T-helper 2 cell (primary cell): Measurements from ENCODE around the gene CPA2.
A peak's percentile ranks its signal among the peaks of the same experiment; 100 is the strongest.

Experiments used
- DNase-seq, 5 experiments: peaks; one replicate each; pipeline versions ENCODE4 v3.0.0 to v3.0.0-alpha.2; 2012 to 2022

CPA2 gene

DNA sequence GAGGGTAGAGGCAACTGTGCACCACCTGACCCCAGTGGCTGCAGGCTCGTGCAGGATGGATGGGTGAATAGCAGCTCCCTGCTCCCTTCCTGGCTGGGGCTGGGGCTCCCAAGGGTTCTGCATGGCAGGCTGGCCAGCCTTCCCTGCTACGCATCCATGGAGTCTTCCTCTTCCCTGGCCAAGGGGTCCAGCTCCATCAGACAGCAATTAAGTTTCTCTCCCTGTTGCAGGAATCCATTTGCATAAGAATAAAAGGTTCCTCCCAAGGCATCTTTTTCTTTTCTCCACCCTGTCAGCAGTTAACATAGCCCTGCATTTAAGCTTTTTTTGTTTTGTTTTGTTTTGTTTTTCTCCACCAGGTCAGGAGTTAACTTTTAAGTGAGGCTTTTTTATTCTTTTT, 10.0 kb upstream of the CPA2 start:
- no peak for DNase-seq

DNA sequence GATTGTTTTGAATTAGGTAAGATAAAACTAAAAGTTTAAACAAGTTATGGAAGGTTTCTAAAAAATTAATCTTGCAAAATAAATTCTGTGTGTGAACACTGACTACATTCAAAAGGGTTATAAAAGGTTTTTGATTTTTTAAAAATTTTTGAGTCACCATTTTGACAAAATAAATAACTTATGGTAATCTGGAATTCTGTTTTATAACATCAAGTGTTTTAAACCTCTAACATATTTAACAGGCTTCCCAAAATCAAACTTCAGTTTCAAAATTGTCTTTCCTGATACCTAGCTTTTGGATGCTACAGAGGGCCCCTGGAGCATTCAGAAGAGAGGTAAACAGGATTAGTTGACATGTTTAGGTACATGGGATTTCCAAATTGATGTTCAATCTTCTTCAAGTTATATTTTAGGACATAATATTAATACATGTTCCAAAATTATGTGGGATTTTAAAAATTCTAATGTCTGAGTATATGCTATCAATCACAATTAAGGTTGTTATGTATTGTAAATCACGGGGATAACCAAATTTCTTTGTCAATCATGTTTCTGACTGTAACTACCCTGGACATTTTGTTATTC, 8.1 kb upstream of the CPA2 start:
- DNase-seq: no peak

GRCh38 chr7:130262448-130262847, 4.2 kb upstream of the CPA2 start:
- DNase-seq: no peak

DNA sequence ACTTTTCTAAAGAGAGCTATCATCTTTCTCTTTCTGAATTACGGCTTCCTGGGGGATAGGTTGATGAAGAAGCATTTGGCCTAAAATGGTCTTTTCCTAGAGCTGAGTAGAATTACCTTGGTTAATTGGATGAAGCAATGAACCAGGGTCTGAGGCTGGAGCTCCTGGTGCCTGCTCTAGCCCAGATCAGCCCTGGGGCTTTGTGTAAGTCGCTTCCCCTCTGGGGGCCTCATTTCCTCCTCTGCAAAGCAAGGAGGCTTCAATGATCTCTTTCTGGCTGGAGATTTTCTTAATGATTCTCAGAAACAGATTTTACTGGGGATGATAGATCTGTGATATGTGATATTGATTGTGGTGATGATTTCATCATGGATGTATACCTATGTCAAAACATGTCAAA, 3.5 kb upstream of the CPA2 start:
- DNase-seq: no peak

- no peak for DNase-seq
Measured at GRCh38 chr7:130266961-130267321, 278 bp downstream of the CPA2 start.

GRCh38 chr7:130268463-130269317, 2.0 kb downstream of the CPA2 start:
- no peak for DNase-seq

- no peak for DNase-seq
Measured at GRCh38 chr7:130269318-130269694, 2.6 kb downstream of the CPA2 start.

DNA sequence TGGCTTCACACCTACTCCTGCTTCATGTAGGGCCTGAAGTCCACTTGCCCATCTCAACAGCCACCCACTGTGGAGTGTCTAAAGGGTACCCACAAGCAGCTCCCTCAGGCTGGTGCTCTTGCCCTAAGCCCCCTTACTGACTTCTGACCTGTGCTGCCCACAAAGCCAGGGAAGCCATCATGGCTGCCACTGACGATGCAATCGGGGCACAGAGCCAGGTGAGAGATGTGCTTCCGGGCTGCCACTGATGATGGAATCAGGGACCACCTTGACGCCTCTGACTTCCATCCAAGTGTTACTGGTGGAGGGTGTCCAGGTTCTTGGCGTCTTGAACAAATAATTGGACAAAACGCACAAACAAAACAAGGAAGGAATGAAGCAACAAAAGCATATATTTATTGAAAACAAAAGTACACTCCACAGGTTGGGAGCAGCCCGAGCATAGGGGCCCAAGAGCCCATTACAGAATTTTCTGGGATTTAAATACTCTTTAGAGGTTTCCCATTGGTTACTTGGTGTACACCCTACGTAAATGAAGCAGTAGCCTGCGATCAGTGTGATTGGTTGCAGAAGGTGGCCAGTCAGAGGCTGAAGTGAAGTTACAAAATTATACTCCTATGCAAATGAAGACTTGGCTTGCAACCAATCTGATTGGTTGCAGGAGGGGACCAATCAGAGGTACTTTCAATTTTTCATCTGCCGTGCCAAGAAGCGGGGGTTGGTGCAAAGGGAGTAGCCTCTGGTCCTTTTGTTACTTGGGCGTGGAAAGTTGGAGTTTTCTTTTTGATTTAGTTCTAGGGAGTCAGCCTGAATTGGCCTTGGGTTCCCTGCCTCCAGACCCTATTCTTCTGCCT, 4.5 kb downstream of the CPA2 start:
- DNase-seq: no peak

- no peak for DNase-seq
Measured at GRCh38 chr7:130272381-130273080, 5.9 kb downstream of the CPA2 start.

DNA sequence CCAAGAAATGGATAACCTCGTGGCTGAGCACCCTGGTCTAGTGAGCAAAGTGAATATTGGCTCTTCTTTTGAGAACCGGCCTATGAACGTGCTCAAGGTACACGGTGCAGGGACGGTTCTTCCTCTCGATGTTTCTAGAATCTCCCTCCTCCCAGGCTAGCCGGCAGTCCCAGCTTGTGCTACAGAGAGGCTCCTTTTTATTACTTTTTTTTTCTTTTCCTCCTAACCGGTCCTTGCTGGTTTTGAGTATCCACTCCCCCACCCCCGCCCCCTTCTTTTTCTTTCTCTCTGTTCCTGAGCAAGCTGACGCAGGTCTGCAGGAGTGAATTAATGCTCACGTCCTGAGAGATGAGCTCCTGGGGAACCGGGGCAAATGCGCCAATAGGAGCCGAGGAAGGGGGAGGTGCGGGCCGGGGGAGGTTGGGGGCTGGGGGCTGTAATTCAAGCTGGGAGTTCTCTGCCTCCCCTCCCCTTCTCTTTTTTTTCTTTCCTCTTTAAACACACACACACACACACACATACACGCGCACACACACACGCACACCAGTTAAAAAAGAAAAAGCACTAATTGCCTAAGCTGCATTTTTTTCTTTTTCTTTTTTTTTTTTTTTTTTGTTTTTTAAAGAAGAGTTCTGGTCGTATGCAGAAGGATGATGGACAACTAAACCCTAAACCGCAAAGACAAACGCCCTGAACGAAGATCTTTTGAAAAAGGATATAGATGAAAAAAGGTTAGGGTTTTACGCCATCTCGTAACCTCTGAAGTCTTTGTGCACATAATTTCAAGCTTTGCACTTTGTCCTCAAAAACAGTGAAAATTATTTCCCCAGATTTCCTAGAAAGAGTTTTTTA, 6.6 kb downstream of the CPA2 start:
- peak in 1 of 5 experiments; percentile 9 for DNase-seq

DNA sequence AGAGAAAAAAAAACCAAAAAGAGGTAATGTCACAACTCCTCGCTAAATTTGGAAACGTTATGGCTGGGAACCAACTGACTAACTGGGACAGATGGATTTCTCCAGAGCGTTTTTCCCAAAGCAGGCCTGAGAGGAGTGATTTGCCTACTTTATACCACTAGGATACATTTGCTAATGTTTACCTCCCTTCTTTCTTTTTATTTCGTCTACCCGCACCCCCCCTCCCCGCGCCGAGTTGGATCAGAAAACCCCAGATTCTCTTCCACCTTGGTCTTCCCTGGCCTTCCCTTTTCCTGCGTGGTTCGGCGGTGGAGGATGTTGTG, 7.2 kb downstream of the CPA2 start:
- DNase-seq: no peak

DNA sequence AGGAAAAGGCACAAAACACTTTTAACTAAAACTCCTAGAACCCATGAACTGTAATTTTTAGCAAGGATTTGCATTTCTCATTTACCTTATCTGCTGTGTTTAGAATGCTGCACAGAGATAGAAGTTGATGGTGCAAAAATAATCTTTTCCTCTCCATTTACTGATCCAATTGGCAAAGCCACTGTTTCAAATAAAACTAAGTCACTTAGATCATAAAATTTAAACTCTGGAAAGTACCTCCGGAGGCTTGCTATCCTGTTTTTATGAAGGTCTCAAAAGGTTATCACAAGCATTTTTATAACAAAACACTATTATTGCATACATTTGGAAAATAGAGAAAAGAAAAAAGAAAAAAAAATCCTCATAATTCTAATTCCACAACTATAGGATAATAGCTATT, 7.6 kb downstream of the CPA2 start:
- DNase-seq: no peak

GRCh38 chr7:130274983-130275591, 8.4 kb downstream of the CPA2 start:
- no peak for DNase-seq

DNA sequence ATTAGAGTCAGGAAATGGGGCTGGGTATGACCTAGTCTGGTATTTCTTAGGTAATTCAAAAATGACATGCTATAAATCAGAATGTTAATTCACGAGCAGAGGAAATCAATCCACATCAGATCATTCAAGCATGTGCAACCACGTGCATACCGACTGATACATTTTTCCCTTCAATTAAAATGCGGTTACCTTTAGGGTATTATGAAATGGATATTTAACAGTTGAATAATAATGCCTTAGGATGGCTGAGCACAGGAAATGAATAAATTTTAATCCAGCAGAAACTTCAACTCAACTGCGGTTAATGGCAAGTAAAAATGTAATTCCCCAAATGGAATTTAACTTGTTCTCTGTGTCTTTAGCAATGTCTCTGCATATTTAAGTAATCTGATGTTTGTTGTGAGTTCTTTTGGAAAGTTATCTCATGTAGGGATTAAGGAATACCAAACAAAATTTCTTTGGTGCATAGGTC, 9.2 kb downstream of the CPA2 start:
- no peak for DNase-seq

GRCh38 chr7:130276796-130277762, 10.4 kb downstream of the CPA2 start:
- peak in 1 of 5 experiments; percentile 18 for DNase-seq

DNA sequence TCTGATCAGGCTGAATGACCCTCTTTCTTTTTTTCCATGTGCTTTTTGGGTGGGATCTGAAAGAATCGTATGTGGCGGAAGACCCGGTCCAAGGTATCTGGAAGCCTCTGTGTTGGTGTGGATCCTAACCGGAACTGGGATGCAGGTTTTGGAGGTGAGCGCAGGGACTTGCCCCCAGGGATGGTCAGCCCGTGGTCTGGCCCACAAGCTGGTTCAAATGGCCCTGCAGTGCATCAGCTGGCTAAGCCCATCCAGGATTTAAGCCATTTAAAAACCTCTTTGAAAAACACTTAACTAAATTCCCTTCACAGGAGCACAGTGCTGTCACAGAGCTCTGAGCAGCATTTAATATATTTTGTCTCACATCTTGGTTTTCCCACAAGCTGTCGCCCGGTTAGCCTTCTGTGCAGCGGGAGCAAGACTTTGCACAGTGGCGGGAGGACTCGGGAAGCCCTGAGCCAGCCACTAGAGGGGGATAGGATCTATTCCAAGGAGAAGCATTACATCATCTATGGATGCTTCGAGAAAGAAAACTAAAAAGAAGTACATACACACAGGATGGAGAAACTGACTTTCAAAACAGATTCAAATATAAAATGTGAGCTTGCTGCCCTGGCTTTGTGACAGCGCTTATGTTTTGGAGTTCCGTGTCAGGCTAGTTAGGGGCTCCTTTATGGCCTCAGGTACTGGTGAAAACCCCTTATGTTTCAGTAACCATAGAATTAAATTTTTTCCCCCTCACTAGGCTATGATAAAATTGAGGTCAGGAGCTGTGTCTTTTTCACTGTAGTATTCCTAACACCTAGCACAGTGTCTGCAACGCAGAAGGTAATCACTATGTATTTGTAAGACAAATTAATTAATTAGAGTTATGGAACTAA, 11.3 kb downstream of the CPA2 start:
- DNase-seq: no peak

DNA sequence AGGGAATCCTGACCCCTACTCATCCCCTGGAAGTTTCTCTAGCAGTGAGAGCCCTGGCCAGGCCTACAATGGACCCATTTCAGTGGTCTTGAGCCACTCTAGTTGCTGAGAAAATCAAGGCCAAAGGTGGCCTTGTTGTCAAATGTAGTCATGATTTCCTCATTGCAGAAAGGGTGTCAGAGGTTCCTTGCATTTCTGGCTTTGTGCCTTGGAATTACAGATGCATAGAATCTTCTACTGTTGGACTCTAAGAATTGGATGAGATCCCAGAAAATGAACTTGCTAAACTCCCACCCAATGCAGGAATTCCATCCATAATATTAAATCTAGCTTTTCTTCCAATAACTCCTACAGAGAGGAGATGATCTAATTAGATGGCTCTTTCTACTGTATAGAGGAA, 12.2 kb downstream of the CPA2 start:
- no peak for DNase-seq

DNA sequence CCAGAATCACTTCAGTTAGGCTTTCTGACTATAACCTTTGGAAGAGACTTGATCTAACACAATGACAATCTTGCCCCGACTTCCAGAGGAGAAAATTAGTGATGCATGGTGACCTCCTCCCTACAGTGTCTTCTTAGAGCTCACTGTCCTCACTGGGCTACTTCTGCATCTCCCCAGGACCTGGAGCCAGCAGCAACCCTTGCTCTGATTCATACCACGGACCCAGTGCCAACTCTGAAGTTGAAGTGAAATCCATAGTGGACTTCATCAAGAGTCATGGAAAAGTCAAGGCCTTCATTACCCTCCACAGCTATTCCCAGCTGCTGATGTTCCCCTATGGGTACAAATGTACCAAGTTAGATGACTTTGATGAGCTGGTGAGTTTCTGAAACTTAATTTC, 12.6 kb downstream of the CPA2 start:
- no peak for DNase-seq

GRCh38 chr7:130279906-130280305, 13.2 kb downstream of the CPA2 start:
- no peak for DNase-seq
